Measurements from ENCODE around the gene PRELID1.

DNA sequence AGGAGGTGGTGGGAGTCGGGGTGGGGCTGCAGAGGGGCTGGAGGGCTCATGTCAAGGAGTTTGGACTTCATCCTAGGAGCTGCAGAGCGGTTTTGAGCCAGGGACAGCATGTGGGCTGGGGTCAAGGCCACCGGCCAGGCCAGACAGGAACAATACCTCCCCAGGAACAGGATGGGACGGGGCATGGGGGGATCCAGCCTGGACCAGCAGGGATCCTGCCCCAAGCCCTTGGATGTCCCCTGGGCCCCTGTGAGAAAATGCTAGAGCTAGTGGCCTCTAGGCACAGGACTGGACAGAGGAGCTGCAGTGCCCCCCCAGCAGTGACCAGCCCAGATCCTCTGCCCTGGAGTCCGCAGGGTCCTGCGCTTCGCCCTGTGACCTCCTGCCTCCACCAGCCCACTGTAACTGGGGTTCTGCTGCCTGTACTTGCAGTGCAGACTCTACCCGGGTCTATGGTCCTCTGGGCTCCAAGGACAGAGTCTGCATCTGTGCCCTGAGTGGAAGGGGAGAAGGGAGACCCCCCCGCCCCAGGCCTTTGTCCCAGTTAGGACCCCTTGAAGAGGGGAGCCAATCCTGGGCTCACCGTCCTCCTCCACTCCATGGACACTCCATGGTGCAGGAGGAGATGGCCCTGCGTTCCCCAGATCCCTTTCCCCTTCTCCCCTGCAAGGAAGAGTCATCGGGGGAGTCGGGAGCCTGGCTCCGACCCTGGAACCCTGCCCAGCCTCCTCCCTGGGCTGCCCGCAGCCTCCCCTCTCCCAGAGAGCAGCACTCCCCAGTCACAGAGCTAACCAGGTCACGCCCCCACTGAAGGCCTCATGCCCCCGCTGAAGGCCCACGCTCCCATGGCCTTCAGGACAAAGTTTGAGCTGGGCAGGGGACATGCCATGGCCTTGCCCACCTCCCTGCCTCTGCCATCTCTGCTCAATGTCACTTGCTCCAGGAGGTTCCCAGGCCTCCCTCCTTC lies 11.1 kb downstream of the PRELID1 start:
- no peak for TF ChIP-seq POLR2A (IDR thresholded peaks at IDR 0.05)
- TF ChIP-seq, protein P1, sequence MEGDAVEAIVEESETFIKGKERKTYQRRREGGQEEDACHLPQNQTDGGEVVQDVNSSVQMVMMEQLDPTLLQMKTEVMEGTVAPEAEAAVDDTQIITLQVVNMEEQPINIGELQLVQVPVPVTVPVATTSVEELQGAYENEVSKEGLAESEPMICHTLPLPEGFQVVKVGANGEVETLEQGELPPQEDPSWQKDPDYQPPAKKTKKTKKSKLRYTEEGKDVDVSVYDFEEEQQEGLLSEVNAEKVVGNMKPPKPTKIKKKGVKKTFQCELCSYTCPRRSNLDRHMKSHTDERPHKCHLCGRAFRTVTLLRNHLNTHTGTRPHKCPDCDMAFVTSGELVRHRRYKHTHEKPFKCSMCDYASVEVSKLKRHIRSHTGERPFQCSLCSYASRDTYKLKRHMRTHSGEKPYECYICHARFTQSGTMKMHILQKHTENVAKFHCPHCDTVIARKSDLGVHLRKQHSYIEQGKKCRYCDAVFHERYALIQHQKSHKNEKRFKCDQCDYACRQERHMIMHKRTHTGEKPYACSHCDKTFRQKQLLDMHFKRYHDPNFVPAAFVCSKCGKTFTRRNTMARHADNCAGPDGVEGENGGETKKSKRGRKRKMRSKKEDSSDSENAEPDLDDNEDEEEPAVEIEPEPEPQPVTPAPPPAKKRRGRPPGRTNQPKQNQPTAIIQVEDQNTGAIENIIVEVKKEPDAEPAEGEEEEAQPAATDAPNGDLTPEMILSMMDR (IDR thresholded peaks at IDR 0.05): no peak
